Measurements from ENCODE around the gene DCBLD1.
"Not testable (repeated sequence)": the region's sequence is repeated elsewhere in the genome, so short reads cannot be mapped to it uniquely, and the experiment has no call there.

The DCBLD1 gene

GRCh38 chr6:117482240-117483003, at the start of gene DCBLD1:
Gene DCBLD1, plus strand, starts transcription at chr6:117482674. Its CDS starts 108 bp downstream, at chr6:117482782.
- TF ChIP-seq, protein P1, sequence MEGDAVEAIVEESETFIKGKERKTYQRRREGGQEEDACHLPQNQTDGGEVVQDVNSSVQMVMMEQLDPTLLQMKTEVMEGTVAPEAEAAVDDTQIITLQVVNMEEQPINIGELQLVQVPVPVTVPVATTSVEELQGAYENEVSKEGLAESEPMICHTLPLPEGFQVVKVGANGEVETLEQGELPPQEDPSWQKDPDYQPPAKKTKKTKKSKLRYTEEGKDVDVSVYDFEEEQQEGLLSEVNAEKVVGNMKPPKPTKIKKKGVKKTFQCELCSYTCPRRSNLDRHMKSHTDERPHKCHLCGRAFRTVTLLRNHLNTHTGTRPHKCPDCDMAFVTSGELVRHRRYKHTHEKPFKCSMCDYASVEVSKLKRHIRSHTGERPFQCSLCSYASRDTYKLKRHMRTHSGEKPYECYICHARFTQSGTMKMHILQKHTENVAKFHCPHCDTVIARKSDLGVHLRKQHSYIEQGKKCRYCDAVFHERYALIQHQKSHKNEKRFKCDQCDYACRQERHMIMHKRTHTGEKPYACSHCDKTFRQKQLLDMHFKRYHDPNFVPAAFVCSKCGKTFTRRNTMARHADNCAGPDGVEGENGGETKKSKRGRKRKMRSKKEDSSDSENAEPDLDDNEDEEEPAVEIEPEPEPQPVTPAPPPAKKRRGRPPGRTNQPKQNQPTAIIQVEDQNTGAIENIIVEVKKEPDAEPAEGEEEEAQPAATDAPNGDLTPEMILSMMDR (IDR thresholded peaks at IDR 0.05) = no peak
- Histone ChIP-seq H2AFZ (peak within 1 kb of the TSS; percentile 98), H3K4me1 (peaks cover 3% of the 10 kb centered on the region)

GRCh38 chr6:117440706-117441525, 41.6 kb upstream of the DCBLD1 start:
- Histone ChIP-seq H3K27me3 (ENCODE audit: control insufficient read depth, insufficient read depth, low read length) (no peaks in the 10 kb centered on the region), H3K4me2 (ENCODE audit: low read length) (no peak overlapping the region)

More at GRCh38 chr6:117482240-117483003, at the start of gene DCBLD1:
- peak within 1 kb of the TSS; percentile 72 for H3K9ac ChIP-seq
- H3K4me2 ChIP-seq (ENCODE audit: low read length) = peak within 1 kb of the TSS; percentile 99
- peak within 1 kb of the TSS; percentile 94 for H3K4me3 ChIP-seq (ENCODE audit: low read depth, low read length)
- H3K27me3 ChIP-seq (ENCODE audit: control insufficient read depth, insufficient read depth, low read length) = no peaks in the 10 kb centered on the region
- no peaks in the 10 kb centered on the region for H3K36me3 ChIP-seq (ENCODE audit: control insufficient read depth, insufficient read depth, low read length)
- H3K27ac ChIP-seq = peak within 1 kb of the TSS; percentile 93
- peaks cover 17% of the 10 kb centered on the region for H3K79me2 ChIP-seq
- no peaks in the 10 kb centered on the region for H3K9me3 ChIP-seq (ENCODE audit: control insufficient read depth, low read length)

DNA sequence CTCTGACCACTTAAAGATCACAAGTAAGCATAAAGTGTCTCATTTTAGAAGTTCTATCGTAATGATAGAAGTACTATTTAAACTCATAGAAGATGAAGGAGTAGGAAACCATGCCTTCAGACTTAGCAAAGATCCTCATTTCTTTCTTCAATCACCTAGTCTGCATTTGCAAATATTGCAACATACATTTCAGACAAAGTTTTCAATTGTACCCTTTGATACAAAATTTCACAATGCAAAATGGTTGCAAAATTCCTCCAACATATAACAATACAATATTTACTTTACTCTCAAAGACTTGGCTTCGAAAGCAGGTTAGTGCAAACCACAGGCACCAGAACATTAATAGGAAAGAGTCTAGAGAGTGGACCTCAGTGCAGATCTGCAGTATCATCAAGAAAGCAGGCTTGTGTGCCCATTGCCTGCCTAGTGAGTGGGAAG, 40.6 kb upstream of the DCBLD1 start:
- no peak overlapping the region for H3K27ac ChIP-seq
- no peaks in the 10 kb centered on the region for H3K4me1 ChIP-seq
- TF ChIP-seq, protein P1 (IDR thresholded peaks at IDR 0.05) = no peak
- H3K27me3 ChIP-seq (ENCODE audit: control insufficient read depth, insufficient read depth, low read length) = no peaks in the 10 kb centered on the region
- no peak overlapping the region for H3K4me2 ChIP-seq (ENCODE audit: low read length)
- no peaks in the 10 kb centered on the region for H3K36me3 ChIP-seq (ENCODE audit: control insufficient read depth, insufficient read depth, low read length)
- no peaks in the 10 kb centered on the region for H3K9me3 ChIP-seq (ENCODE audit: control insufficient read depth, low read length)
- no peak overlapping the region for H3K4me3 ChIP-seq (ENCODE audit: low read depth, low read length)
- H3K9ac ChIP-seq = no peak overlapping the region
- H2AFZ ChIP-seq = no peak overlapping the region
- H3K79me2 ChIP-seq = no peaks in the 10 kb centered on the region

More at GRCh38 chr6:117440706-117441525, 41.6 kb upstream of the DCBLD1 start:
- H2AFZ ChIP-seq = no peak overlapping the region
- H3K9ac ChIP-seq = no peak overlapping the region
- H3K27ac ChIP-seq = no peak overlapping the region
- no peaks in the 10 kb centered on the region for H3K9me3 ChIP-seq (ENCODE audit: control insufficient read depth, low read length)
- H3K4me3 ChIP-seq (ENCODE audit: low read depth, low read length) = no peak overlapping the region
- H3K79me2 ChIP-seq = no peaks in the 10 kb centered on the region
- H3K4me1 ChIP-seq = no peaks in the 10 kb centered on the region
- TF ChIP-seq, protein P1 (IDR thresholded peaks at IDR 0.05) = no peak
- H3K36me3 ChIP-seq (ENCODE audit: control insufficient read depth, insufficient read depth, low read length) = no peaks in the 10 kb centered on the region

GRCh38 chr6:117442313-117442712, 40.2 kb upstream of the DCBLD1 start:
- not testable (repeated sequence) for H3K9ac ChIP-seq; H3K4me2 ChIP-seq (ENCODE audit: low read length); H3K79me2 ChIP-seq; H3K27me3 ChIP-seq (ENCODE audit: control insufficient read depth, insufficient read depth, low read length); H3K9me3 ChIP-seq (ENCODE audit: control insufficient read depth, low read length); H3K36me3 ChIP-seq (ENCODE audit: control insufficient read depth, insufficient read depth, low read length); H3K27ac ChIP-seq; H2AFZ ChIP-seq; H3K4me3 ChIP-seq (ENCODE audit: low read depth, low read length); H3K4me1 ChIP-seq

DNA sequence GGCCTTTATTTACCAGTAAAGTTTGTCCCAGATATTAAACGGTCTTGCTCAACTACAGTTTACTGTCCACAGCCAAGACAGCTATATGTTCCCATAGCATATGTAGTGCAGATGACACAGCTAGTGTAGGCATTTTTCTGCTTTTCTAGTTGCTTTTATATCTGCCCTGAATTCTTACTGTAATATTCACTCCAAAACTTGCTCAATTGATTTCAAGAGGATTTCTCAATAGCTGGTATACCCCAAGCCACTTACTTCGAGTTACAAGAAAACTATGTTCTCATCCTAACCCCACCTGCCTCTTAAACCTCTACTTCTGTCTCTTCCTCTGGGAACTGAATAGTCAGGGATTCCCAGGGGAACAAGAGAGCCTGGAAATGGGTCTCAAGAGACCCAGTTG, 37.9 kb upstream of the DCBLD1 start:
- TF ChIP-seq, protein P1 (IDR thresholded peaks at IDR 0.05) = no peak

More for the DNA sequence above, 37.9 kb upstream of the DCBLD1 start:
- Histone ChIP-seq H3K79me2 (no peaks in the 10 kb centered on the region), H3K4me1 (no peaks in the 10 kb centered on the region), H2AFZ (no peak overlapping the region), H3K36me3 (ENCODE audit: control insufficient read depth, insufficient read depth, low read length) (no peaks in the 10 kb centered on the region), H3K4me3 (ENCODE audit: low read depth, low read length) (no peak overlapping the region), H3K27me3 (ENCODE audit: control insufficient read depth, insufficient read depth, low read length) (no peaks in the 10 kb centered on the region), H3K9me3 (ENCODE audit: control insufficient read depth, low read length) (no peaks in the 10 kb centered on the region), H3K27ac (no peak overlapping the region), H3K9ac (no peak overlapping the region), H3K4me2 (ENCODE audit: low read length) (no peak overlapping the region)
